ENCODE measurements around the gene SLC43A2.

SLC43A2 gene

DNA sequence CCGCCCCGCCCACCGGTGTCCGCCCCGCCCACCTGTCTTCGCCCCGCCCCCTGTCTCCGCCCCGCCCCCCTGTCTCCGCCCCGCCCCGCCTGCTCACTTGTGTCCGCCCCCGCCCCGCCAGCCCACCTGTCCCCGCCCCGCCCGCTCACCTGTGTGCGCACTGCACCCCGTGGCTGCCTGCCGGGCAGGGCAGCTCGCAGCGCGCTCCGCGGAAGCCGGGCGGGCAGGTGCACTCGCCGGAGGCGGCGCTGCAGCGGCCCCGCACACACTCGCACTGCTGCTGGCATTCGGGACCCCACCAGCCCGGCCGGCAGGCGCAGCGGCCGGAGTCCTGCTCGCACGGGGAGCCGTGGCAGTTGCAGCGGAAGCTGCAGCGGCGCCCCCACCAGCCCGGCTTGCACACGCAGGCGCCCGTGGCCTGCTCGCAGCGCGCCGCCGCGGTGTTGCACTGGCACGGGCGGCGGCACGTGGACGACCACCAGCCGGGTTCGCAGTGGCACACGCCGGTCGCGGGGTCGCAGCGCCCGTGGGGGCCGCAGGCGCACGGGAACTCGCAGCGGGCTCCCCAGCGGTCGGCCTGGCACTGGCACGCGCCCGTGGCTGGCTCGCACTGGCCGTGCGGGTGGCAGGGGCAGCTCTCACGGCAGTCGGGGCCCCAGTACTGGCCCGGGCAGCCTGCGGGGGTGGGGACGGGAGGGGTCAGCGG, 14.8 kb upstream of the SLC43A2 start:
- DNase-seq: no peak

DNA sequence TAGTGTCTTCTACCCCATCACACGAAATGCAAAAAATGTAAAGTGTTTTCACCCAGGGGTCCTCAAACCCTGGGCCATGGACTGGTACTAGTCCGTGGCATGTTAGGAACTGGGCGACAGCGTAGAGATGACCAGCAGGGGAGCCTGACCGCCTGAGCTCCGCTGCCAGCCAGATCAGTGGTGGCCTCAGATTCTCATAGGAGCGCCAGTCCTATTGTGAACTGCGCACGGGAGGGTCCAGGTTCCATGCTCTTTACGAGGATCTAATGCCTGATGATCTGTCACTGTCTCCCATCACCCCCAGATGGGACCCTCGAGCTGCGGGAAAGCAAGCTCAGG, 12.4 kb upstream of the SLC43A2 start:
- no peak for DNase-seq

DNA sequence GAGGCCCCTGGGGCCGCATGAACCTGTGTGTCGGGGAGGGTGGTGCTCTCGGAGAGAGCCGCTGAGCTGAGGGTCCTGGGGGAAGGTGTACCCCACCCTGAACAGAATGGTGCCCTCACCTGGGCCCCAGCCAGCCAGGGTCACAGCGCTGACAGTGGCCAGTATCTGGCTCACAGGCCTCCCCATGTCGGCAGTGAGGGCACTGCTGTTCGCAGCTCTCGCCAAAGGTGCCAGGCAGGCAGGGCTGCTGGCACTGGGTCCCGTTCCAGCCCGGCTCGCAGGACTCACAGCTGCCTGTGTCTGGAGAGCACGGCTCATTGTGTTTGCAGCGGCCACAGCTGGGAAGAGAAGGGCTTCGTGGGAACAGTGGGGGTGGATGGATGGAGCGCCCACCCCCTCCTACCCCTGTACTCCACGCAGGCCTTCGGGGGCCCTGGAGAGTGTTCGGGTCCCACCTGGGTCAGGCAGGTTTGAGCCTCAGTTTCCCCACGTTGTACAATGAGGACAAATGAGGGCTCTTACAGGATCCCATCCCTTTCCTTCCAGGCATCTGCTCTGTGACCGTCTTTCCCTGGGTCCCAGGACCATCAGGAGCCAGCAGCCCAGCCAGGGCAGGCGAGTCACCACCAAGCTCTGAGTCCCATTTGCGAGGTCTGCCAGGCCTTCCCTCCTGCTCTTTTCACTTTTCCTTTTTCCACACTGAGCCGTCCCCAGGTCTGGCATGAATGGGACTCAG, 11.9 kb upstream of the SLC43A2 start:
- no peak for DNase-seq

DNA sequence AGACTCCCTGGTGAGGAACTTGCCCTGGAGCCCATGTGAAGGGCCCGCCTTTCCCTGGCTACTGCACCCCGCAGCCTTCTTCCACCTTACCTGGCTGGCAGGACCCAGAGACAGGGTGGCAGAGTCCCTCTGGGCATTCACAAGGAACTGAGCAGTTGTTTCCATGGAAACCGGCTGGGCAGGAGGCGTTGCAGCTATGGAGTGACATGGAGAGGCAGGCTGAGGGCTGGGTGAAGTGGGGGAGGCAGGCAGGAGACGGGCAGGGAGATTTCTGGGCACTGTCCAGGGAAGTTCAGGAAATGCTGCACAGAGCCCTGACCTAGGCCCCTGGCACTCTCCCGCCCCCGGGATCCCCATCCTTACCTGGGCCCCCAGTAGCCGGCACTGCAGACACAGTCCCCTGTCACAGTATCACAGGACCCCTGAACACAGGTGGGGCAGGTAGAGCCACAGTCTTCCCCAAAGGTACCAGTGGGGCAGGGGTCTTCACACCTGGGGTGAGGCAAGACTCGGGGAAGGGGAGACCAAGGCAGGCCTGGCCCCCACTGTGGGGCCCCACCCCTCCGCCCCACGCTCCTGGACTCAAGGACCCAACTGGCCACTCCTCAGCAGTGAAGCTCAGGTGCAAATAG, 11.0 kb upstream of the SLC43A2 start:
- DNase-seq: no peak

- DNase-seq: no peak
These were observed 10.1 kb upstream of the SLC43A2 start for GRCh38 chr17:1638624-1639300.

DNA sequence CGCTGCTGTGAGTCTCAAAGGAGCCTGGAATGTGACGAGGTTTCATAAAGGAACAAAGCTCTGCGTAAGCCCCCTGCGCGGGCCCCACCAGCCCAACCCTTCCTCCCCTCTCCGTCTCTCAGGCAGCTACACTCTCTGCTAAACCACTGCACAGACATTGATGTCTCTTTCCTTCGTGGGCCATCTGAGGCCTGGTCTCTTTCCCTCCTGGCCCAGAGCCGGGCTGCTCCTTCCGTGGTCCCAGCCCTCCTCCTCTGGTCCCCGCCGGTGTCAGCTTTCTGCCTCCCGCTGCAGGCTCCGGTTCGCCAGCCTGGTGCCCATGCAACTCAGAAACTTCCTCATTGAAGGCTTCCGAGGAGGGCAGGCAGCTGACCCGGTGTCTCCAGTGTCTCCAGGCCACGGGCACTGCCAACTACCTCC, 9.5 kb upstream of the SLC43A2 start:
- no peak for DNase-seq

DNA sequence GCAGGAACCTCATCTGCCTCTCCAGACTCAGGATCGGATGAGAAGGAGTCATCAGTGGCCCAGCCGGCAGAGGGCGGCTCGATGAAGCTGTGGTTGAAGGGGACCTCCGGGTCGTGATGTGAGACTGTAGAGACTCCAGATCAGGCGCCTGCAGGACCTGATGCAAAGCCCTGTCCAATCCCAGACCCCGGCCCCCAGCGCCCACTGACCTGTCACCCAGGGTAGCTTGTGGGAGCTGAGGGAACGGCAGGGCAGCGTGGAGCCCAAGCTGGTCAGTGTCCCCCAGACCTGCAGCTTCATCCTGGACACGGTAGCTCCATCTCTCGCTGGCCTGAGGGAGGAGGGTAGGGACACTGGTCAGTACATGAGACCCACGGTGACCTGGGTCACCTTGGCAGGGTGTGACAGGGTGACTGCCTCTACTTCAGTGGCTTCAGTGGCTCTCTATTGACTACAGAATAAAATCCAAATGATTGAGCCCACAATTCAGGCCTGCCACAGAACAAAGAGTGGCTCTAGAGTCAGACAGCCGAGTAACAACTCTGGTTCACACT, 8.2 kb upstream of the SLC43A2 start:
- no peak for DNase-seq

- DNase-seq: no peak
These were observed 7.2 kb upstream of the SLC43A2 start for GRCh38 chr17:1635675-1636465.

GRCh38 chr17:1634841-1635650, 6.4 kb upstream of the SLC43A2 start:
- no peak for DNase-seq

- peak in 1 of 2 donors; percentile 34 for DNase-seq
These were observed 2.0 kb upstream of the SLC43A2 start for GRCh38 chr17:1630662-1631061.

DNA sequence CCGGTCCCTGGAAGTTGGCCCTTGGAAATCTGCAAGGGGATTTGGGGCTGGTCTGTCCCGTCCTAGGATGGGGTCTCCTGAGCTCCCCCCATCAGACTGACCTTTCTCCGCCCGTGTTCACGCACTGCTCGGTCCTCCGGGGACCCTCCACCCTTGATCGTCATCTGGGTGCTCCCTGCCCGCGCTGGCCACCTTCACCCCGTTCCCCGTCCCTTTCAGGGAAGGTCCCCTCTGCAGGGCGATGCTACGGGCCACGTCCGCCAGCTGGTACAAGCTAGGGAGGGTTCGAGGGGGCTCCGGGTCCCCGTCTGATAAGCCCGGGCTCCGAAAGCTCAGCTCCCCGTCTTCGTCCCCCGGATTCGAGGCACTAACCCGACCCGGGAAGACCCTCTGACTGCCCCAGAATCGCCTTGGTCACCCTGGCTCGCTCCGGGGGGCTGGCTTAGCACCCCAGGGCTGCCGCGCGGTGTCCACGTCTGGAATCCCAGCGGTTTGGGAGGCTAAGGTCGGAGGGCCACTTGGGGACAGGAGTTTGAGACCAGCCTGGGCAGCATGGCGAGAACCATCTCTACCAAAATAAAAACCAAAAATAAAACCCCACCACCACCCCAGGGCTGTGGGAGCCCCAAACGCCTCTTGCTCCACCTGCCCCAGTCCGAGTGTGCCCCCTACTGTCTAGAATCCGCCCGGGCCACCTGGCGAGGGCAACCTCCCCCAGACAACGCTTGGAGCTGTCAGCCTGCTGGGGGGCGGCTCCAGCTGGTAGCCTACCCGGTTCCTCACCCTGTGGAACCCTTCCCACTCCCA, 1.1 kb upstream of the SLC43A2 start:
- peak in 1 of 2 donors; percentile 63 for DNase-seq

DNA sequence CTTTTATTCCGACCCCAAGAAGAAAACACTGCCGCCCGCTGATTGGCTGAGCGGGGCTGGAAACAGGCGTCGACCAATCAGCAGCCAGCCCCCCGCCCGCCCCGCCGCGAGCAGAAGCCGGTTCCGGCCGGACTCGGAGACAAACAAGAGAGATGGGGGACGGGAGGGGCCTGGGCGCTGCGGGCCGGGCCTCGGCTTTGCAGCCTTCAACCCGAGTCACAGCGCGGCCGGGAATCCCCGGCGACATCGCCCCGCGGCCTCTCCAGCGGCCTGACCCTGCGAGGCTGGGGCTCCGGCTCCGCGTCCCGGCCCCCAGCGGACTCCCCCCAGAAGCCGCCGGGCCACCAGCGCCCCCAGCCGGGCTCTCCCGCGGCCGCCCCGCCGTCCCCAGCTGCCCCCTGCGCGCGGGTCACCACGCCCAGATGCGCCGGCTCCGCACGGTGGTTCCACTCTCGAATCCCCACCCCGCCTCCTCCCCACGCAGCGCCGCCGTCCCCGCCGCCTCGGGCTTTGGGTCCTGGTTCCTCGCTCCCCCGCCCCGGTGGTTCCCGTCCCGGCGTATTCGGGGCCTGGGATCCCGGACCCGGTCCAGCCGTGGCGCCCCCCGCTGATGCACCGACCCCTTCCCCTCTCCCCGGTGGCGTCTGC, 346 bp upstream of the SLC43A2 start:
- peak; percentile 87 to 93 for DNase-seq

- DNase-seq: peak; percentile 65 to 67
These were observed 1.3 kb downstream of the SLC43A2 start for GRCh38 chr17:1627182-1627981.

- DNase-seq: no peak
These were observed 2.3 kb downstream of the SLC43A2 start for GRCh38 chr17:1626333-1626732.

DNA sequence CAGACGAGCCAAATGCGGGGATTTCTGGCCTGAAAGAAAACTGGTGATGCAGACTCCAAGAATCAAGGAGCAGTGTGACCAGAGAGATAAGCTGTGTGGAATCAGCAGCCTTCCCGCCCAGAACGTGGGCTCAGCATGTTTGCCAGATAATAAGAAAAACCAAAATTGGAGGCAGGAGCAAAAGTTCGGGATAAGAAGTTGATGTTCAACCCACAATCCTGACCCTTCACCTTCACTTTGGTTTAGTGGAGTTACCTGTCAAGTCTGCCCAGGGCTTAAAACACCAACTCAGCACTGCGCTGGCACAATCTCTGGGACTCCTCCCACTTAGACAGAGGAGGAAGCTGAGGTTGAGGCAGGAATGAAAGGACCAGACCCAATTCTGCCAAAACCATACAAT, 3.1 kb downstream of the SLC43A2 start:
- DNase-seq: no peak

- DNase-seq: no peak
These were observed 3.6 kb downstream of the SLC43A2 start for GRCh38 chr17:1625053-1625452.

DNA sequence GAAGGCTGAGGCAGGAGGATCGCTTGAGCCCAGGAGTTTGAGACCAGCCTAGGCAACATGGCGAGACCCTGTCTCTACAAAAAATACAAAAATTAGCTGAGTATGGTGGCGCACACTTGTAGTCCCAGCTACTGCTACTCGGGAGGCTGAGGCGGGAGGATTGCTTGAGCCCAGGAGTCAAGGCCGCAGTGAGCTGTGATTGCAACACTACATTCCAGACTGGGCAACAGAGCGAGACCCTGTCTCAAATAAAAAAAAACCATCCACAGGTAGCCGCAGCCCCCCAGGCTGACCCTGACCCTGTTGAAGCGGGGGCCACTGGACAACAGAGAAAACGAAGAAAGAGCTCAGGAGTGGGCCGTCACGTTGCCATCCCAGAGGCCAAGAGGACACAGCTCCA, 4.0 kb downstream of the SLC43A2 start:
- no peak for DNase-seq

DNA sequence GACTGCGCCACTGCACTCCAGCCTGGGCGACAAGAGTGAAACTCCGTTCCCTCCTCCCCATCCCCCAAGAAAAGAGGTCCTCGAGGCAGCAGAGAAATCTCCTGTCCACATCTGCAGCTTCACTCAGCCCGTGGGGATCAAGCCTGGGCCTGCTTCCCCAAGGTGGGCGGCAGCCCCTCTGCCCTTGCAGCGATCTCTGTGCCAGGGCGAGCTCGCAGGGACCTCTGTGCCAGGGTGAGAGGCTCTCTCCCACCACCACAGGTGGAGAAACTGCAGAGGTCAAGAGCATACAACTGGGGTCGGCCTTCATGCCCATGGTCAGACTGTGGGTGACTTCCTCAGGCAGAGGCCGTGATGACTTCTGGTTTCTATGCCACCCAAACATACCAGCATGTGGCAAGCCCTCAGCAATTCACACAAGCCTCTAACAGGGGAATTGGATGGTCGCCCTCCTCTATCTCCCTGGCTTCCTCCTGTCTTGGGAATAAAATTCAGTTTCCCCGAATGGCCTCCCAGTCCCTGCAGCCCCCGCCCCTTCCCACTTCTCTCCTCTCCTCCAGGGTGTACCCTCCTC, 5.5 kb downstream of the SLC43A2 start:
- peak; percentile 50 to 55 for DNase-seq
